CD4-positive, alpha-beta T cell treated with Interleukin-4 for 4 hours (primary cell): ENCODE data around the gene ACTN1.
A peak's percentile ranks its signal among the peaks of the same experiment; 100 is the strongest.

ENCODE experiments used
- DNase-seq: peaks from one replicate; pipeline ENCODE4 v3.0.0-alpha.2; 2020

Gene ACTN1

DNA sequence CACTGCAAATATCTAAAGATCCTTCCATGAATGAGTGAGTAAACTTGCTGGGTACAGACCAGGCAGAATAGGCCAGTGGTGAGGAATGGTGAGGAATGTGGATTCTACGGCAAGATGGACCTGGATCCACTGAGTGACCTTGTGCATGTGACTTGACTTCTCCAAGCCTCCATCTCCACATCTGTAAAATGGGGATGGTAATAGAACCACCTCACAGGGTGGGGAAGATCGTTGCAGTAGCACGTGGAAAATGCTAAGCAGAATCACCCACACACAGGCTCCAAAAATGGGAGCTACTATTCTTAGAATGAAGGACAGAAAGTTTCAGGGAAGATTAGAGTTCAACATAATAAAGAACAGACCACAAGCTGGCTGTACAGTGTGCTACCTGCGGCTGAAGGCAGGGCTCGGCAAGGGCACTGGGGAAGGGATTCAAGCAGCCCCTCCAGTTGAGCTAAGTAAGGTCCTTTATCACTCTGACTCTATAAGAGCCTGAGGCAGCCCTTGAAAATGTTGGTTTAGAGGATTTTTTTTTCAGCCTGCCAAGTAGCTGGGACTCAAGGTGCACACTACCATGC is 47.5 kb downstream of the ACTN1 start:
- no peak for DNase-seq

DNA sequence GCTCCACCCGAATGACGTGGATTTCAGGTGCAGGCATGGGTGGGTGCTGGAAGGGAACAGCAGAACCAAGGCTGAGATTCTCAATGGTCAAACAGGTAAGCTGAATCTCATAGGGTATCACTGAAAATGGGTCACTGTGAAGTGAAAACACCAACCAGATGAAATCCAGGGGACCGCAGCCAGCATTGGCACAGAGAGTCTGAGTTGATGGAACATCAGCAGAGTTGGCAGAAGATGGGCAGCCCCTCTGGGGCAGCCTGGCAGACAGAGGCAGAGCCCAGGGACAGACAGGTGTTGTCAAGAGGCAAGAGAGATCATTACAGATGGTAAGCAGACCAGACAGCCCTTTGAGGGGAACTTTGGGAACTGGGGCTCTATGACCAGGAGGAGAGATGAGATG is 48.0 kb downstream of the ACTN1 start:
- DNase-seq, result no peak

DNA sequence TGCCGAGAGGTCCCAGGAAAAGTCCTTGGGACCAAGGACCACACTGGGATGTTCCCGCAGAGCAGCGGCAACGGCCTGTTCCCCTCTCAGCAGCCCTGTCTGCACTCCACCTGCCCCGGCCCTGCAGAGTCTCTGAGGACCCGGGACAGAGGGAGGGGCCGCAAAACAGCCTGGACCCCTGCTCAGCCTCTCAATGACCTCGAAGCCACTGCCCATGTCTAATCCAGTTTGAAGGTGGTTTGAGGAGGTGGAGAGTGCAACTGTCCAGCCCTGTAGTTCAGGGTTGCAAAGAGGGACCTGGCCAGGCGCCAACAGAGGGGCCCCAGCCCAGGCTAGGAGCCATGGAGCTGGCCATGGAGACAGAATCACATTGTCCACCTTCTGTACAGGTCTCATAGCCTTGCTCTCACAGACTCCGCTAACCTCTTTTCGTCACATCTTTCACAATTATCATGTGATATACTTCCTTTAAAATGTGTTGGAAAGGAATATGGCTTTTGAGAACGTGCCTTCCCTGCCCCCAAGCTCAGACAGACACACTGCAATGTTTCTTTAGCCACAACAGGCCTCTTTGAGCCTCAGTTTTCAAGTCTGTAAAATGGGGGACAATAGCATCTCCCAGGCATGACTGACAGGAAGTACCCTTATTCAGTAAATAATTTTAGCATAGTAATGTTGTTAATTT is 49.3 kb downstream of the ACTN1 start:
- DNase-seq, result no peak

- no peak for DNase-seq
These were observed 50.1 kb downstream of the ACTN1 start for GRCh38 chr14:68928770-68929550.

GRCh38 chr14:68927956-68928675 is 51.0 kb downstream of the ACTN1 start:
- DNase-seq, result no peak

- no peak for DNase-seq
These were observed 52.0 kb downstream of the ACTN1 start for GRCh38 chr14:68927089-68927488.

DNA sequence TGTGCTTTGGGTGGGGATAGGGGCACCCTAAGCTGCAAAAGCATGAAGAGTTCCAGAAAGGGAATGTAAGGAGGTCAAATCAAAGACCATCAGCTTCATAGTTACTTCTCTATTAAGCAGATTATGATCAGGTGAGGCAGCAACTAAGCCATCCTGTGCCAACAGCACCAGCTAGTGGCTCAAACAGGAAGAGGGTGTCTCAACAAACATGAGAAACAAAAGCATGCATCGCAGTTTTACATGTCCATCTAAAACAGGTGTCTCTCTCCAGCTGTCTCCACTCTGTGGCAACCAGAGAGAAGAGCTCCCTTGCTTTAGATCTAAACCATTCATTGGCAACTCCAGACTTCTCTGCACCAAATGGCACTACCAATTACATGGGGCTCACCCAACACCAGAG is 52.9 kb downstream of the ACTN1 start:
- DNase-seq, result no peak

DNA sequence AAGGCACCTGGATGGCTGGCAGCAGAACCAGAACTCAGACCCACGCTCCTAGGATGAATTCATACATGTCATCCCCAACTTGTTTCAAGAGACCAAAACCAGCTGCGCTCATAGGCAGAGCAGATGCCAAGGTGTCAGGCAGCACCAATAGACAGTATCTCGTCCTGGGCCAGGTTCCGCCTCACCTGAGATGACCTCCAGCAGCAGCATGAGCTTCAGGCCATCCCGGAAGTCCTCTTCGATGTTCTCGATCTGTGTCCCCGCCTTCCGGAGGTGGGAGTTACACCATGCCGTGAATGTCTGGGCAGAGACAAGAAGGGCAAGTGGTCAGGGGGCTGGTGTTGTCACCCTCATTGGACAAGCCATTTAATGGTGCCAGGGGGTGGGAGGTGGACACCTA is 53.7 kb downstream of the ACTN1 start:
- no peak for DNase-seq

GRCh38 chr14:68924186-68925158 is 54.6 kb downstream of the ACTN1 start:
- DNase-seq, result no peak

DNA sequence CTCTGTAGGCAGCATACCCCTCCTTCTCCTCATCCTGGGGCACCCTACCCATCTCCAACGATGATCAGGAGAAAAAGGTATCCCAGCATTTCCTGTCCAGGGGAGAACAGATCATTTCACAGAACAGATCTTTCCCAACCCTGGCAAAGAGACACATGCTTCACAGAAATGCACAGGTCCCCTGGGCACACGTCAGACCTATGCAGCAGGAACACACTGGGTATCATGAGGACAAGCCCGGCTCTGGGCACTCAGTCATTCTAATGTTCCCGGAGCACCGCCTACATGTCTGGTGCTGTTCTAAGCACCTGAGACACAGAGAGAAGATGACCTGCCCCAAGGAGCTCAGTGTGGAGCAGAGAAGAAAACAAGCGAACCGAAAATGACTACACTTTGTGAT is 56.2 kb downstream of the ACTN1 start:
- no peak for DNase-seq

GRCh38 chr14:68922201-68922621 is 56.9 kb downstream of the ACTN1 start:
- no peak for DNase-seq

DNA sequence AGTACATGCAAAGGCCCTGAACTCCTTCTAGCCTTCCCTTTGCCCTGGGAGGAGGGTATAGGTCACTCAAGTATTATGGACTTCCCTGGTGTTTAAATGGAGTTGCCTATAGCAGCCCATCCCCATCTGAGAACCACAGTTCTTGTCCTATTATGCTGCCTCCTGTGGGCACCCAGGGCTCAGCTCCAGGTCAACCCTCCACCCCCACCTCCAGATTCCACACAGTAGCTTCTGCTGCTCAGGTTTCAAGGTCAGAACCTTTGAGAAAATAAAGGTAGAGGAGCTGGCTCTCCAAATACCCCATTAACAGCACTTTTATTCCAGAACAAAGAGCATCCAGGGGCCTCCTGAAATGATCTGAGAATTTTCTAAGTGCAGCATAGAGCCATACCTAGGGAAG is 57.4 kb downstream of the ACTN1 start:
- DNase-seq, result no peak

DNA sequence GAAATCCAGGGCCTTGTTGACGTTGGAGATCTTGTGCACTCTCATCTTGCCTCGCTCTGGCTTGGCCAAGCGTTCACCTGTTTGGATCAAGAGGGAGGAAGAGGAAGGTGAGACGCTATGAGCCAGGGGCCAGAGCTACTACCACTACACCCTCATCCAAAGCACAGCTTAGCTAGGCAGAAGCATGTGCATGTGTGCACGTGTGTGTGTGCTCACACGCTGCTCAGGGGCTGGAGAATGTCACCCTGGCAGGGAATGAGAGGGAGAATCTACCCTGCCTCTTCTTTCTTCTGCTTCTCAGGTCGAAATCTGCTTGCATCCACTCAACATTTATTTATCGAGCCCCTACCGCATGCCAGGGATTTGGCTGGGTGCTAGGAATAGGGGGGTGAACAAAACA is 58.1 kb downstream of the ACTN1 start:
- no peak for DNase-seq

DNA sequence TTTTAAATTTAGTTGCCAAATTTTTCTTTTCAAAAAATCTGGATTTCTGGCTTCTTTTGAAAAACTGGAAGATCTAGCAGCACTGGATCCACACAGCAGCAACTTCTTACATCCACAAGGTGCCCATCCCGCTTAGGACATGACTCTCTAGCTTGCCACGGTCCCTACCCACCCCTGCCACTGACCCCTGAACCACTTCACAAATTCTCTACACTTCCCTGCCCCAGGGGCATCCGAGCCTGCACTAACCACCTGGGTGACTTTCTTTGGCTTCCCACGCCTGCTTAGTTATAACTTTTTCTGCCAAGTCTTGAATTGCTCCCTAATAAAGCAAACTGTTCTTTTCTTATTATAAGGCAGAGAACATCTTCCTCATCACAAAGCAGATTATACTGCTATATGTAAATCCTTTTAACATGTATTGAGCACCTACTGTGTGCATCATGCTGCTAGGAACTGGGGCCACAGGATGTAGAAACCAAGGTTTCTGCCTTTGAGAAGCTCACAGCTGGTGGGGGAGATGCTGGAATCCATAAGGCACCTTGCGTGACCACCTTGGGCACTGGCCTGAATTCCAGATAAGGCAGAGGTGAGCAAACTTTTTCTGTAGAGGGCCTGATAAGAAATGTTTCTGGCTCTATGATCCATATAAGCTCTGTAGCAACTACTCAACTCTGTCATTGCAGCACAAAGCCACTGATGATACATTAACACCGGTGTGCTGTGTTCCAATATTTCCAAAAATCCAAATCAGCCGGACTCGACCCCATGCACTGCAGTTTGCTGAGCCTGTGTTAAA is 59.8 kb downstream of the ACTN1 start:
- DNase-seq, result no peak

GRCh38 chr14:68918612-68919011 is 60.5 kb downstream of the ACTN1 start:
- no peak for DNase-seq

DNA sequence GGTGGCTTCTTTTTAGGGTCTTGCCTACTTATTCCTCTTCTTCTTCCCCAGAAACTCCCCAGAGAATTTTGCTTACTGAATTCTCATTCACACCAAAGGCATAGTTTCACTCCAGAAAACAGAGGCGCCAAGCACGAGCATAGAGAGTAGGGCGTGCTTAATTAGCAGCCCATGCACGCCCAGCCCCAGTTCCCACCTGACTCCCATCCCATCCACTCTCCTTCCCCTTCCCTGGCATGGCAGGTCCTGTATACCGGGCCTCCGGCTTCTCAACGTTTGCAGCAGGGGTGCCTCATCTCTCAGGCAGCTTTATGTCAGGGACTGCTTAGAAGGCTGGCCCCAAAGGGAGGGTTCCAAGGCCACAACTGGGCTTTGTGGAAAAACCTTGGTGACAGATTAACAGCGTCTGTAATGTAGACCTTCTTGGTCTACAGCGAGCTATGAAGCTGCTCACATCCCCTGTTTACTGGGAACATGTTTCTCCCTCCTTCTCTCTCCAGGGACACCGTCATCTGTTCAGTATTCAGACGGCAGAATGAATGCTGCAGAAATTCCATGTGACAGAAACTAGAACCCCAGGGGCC is 62.7 kb downstream of the ACTN1 start:
- DNase-seq, result no peak

DNA sequence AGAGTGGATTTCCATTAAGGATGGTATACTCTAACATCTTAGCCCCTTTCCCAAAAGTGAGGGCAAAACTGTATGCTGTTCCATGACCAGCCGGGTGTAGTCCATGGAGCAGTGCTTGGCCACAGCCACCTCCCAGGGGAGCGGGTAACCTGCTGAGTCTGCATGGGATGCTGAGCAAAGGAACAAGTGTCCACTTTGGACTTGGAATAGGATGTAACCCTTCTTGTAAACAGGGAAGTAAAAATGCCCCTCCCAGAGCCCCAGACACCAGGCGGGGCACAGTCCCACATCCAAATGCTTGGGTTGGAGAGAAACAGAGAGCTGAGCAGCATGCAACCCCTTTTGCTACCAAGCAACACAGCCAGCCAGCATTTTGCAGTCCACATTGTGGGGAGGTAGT is 65.6 kb downstream of the ACTN1 start:
- DNase-seq, result no peak

- DNase-seq, result peak; percentile 66
These were observed 67.4 kb downstream of the ACTN1 start for GRCh38 chr14:68911594-68912227.

GRCh38 chr14:68910540-68910939 is 68.6 kb downstream of the ACTN1 start:
- no peak for DNase-seq

GRCh38 chr14:68908803-68909202 is 70.3 kb downstream of the ACTN1 start:
- no peak for DNase-seq

DNA sequence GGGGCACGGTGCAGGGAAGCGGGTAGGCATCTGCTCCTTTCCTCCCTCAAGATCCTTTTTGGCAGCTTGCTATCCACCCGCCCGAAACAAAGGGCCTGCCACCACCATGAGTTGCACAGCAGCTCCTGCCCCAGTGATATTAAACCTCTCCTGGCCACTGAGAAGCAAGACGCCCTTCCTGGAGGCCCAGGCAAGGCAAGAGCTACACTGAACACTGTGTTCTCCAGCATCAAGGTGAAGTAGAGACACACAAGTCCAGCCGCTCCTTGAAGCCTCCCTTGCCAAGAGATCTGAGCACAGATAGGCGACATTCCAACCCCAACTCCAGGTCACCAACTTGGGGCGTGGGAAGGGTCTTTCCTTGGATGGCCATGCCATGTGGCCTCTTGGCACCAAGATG is 70.9 kb downstream of the ACTN1 start:
- no peak for DNase-seq
